AG04450 (cell line): ENCODE measurements around the gene GRIA3. TPM values are rescaled to one million over a fixed set of nuclear protein-coding genes. Genes with fewer than 3 reads are reported as not detected.
"Not testable (repeated sequence)": the region's sequence is repeated elsewhere in the genome, so short reads cannot be mapped to it uniquely, and the experiment has no call there.

Experiments
- CTCF ChIA-PET: fragments of 300-600, 350-600 bp; formaldehyde crosslinking; extraction: SDS; loops from one replicate; lab custom pipeline; 2022; ENCODE audit warnings: antibody characterized with exemption, inconsistent platforms; lab: Charles Lee
- POLR2A ChIA-PET: fragments of 350-600 bp; formaldehyde crosslinking; extraction: SDS; loops from one replicate; lab custom pipeline; 2021; ENCODE audit warnings: antibody characterized with exemption, inconsistent platforms; lab: Yijun Ruan, JAX
- DNase-seq: peaks from one replicate; pipeline ENCODE4 v3.0.0-alpha.2; 2011; ENCODE audit warnings: low read depth, low spot score
- H3K27ac ChIP-seq: one replicate; pipeline ENCODE4 v1.5.1; 2012; ENCODE audit warnings: low read depth, low read length, control low read depth
- H3K27me3 ChIP-seq: one replicate; pipeline ENCODE4 v1.6.0; 2012; ENCODE audit warnings: low read length; ENCODE audit not compliant: control insufficient read depth, insufficient read depth
- H3K4me3 ChIP-seq: 2 replicates; pipeline ENCODE4 v1.5.1; 2011; ENCODE audit warnings: mild to moderate bottlenecking, low read depth, low read length, control low read depth
- H3K9me3 ChIP-seq: 2 replicates; pipeline ENCODE4 v1.5.1; 2012; ENCODE audit warnings: low read length; ENCODE audit not compliant: control insufficient read depth, insufficient read depth
- CTCF ChIP-seq: IDR thresholded peaks from 2 replicates; pipeline ENCODE4 v1.5.1; 2011; ENCODE audit warnings: low read depth, low read length, control low read depth, inconsistent platforms
- polyA plus RNA-seq: library from polyadenylated mRNA; depleted of rRNA; stranded (reverse); fragments of >200 nt; gene quantifications from 2 replicates; pipeline ENCODE4 v1.2.3, GENCODE V29; 2011

Gene GRIA3
- polyA plus RNA-seq, 1 experiment: 0.06 TPM

GRCh38 chrX:123350226-123350625 lies 166.1 kb downstream of the GRIA3 start:
- ChIA-PET CTCF (no interaction called here), POLR2A (no interaction called here)
- Histone ChIP-seq H3K4me3 (no peak overlapping the region), H3K27ac (no peak overlapping the region), H3K27me3 (no peaks in the 10 kb centered on the region), H3K9me3 (no peaks in the 10 kb centered on the region)
- no peak for DNase-seq
- TF ChIP-seq CTCF: no peak

GRCh38 chrX:123357941-123358340 lies 173.9 kb downstream of the GRIA3 start:
- no peak overlapping the region for H3K27ac ChIP-seq

GRCh38 chrX:123358457-123358856 lies 174.4 kb downstream of the GRIA3 start:
- POLR2A ChIA-PET: no interaction called here
- H3K27ac ChIP-seq: no peak overlapping the region
- no peak overlapping the region for H3K4me3 ChIP-seq
- H3K9me3 ChIP-seq: no peaks in the 10 kb centered on the region
- H3K27me3 ChIP-seq: no peaks in the 10 kb centered on the region
- TF ChIP-seq CTCF: no peak
- CTCF ChIA-PET: no interaction called here
- DNase-seq: no peak

More at GRCh38 chrX:123357941-123358340, 173.9 kb downstream of the GRIA3 start:
- no peak for TF ChIP-seq CTCF
- no peaks in the 10 kb centered on the region for H3K9me3 ChIP-seq
- DNase-seq: no peak
- POLR2A ChIA-PET: no interaction called here
- H3K27me3 ChIP-seq: no peaks in the 10 kb centered on the region
- no peak overlapping the region for H3K4me3 ChIP-seq
- CTCF ChIA-PET: no interaction called here

GRCh38 chrX:123361371-123361770 lies 177.3 kb downstream of the GRIA3 start:
- TF ChIP-seq CTCF: no peak
- no peaks in the 10 kb centered on the region for H3K9me3 ChIP-seq
- H3K27ac ChIP-seq: no peak overlapping the region
- ChIA-PET CTCF (no interaction called here), POLR2A (no interaction called here)
- no peaks in the 10 kb centered on the region for H3K27me3 ChIP-seq
- DNase-seq: no peak
- H3K4me3 ChIP-seq: no peak overlapping the region

DNA sequence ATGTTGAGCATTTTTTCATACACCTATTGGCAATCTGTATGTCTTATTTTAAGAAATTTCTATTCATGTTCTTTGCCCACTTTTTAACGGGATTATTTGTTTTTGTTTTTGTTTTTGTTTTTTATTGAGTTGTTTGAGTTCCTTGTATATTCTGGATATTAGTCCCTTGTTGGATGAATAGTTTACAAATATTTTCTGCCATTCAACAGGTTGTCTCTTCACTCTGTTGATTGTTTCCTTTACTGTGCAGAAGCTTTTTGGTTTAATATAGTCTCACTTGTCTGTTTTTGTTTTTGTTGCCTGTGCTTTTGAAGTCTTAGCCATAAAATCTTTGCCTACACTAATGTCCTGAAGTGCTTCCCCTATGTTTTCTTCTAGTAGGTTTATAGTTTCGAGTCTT lies 202.1 kb downstream of the GRIA3 start:
- CTCF ChIA-PET, POLR2A ChIA-PET, DNase-seq, H3K27me3 ChIP-seq, H3K4me3 ChIP-seq, H3K27ac ChIP-seq, H3K9me3 ChIP-seq: not testable (repeated sequence)

DNA sequence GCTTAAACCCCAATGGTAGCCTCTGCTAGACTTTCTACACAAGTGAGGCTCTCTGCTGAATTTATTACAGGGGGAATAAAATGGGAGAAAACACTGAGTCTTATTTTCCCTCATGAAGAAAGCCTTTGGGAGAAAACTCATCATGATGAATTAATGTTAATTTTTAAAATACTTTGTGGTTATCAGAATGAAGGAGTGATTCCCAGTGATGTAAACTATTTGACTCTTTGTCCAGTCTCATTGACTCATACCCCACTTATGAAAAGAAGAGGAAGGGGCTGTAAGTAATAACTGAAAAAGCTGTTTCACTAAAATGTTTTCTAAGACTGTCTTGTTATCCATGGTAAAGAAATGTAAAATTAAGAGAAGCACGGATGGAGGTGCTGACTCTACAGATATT lies 208.8 kb downstream of the GRIA3 start:
- no peak for TF ChIP-seq CTCF
- ChIA-PET POLR2A (no interaction called here), CTCF (no interaction called here)
- no peak overlapping the region for H3K27ac ChIP-seq
- no peaks in the 10 kb centered on the region for H3K9me3 ChIP-seq
- no peak overlapping the region for H3K4me3 ChIP-seq
- no peaks in the 10 kb centered on the region for H3K27me3 ChIP-seq
- no peak for DNase-seq
